Colonic mucosa (tissue), 4 donors: ENCODE measurements around the gene CCDC27. TPM values are rescaled to one million over a fixed set of nuclear protein-coding genes. Genes with fewer than 3 reads are reported as not detected.

Experiments
- DNase-seq: peaks from one replicate; pipeline ENCODE4 v3.0.0-alpha.2; 2020
- H3K27ac ChIP-seq: fragments of 200-600 bp; one replicate; pipeline ENCODE4 v1.8.0; 2021
- H3K27me3 ChIP-seq: fragments of 200-600 bp; one replicate; pipeline ENCODE4 v1.8.0; 2021
- H3K36me3 ChIP-seq: fragments of 200-600 bp; one replicate; pipeline ENCODE4 v1.8.0; 2021
- H3K4me1 ChIP-seq: fragments of 200-600 bp; one replicate; pipeline ENCODE4 v1.8.0; 2021; ENCODE audit warnings: mild to moderate bottlenecking
- H3K4me3 ChIP-seq: fragments of 200-600 bp; one replicate; pipeline ENCODE4 v1.8.0; 2021
- H3K9ac ChIP-seq, 2 donors: one replicate each; pipeline ENCODE4 v1.7.0; 2013; ENCODE audit warnings: control low read depth in 2 of 2, low read depth in 2 of 2, low read length in 2 of 2
- H3K9me3 ChIP-seq: fragments of 200-600 bp; one replicate; pipeline ENCODE4 v1.8.0; 2021
- intact Hi-C: fragments of 100-400 bp; cut with DNase I; formaldehyde crosslinking; loops from one replicate; pipeline ENCODE4 v1.14.1; 2022
- total RNA-seq, 2 donors: library from RNA; stranded (reverse); fragmentation: NEBNext Ultra II Directional in 1 of 2; extraction: Animal tissue kit (Norgen Biotek cat#: 25700) in 1 of 2; gene quantifications; one replicate each; pipeline ENCODE4 v1.2.1, GENCODE V29; 2021
- TF ChIP-seq, protein P1 (sequence below): fragments of 200-600 bp; IDR thresholded peaks from one replicate; pipeline ENCODE4 v1.8.0; 2022; ENCODE audit warnings: antibody characterized with exemption, mild to moderate bottlenecking
- donor health status: healthy.
- donor health status: DM: no; HTN: no; CAD: no.
- donor health status: DM: no; HTN: no; CAD: no.

CCDC27 gene
- total RNA-seq, 2 donors from 2014 or later = not detected

DNA sequence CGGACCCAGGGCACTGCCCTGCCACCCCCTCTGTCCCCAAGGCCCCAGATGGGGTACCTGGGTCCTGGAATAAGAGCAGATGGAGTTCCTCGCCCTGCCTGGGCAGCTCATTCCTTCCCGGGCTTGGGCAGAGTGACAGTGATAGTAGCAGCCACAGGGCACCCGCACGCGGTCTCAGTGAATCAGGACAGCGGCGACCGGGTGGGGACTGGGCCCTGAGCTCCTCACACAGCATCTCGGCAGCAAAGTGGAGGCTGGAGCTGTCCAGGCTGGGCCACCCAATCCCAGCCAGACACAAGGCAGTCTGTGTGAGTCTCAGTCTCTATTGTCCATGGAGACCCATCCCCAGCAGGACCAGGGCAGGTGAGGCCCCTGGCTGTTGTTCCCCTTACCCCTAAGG is 37.4 kb upstream of the CCDC27 start:
- intact Hi-C loops = no loop called here
- Histone ChIP-seq H3K36me3 (no peaks in the 10 kb centered on the region), H3K9me3 (no peaks in the 10 kb centered on the region), H3K4me1 (no peaks in the 10 kb centered on the region), H3K27ac (no peak overlapping the region), H3K4me3 (no peak overlapping the region), H3K9ac (no peak overlapping the region), H3K27me3 (no peaks in the 10 kb centered on the region)
- TF ChIP-seq, protein P1, sequence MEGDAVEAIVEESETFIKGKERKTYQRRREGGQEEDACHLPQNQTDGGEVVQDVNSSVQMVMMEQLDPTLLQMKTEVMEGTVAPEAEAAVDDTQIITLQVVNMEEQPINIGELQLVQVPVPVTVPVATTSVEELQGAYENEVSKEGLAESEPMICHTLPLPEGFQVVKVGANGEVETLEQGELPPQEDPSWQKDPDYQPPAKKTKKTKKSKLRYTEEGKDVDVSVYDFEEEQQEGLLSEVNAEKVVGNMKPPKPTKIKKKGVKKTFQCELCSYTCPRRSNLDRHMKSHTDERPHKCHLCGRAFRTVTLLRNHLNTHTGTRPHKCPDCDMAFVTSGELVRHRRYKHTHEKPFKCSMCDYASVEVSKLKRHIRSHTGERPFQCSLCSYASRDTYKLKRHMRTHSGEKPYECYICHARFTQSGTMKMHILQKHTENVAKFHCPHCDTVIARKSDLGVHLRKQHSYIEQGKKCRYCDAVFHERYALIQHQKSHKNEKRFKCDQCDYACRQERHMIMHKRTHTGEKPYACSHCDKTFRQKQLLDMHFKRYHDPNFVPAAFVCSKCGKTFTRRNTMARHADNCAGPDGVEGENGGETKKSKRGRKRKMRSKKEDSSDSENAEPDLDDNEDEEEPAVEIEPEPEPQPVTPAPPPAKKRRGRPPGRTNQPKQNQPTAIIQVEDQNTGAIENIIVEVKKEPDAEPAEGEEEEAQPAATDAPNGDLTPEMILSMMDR = no peak
- DNase-seq = no peak

DNA sequence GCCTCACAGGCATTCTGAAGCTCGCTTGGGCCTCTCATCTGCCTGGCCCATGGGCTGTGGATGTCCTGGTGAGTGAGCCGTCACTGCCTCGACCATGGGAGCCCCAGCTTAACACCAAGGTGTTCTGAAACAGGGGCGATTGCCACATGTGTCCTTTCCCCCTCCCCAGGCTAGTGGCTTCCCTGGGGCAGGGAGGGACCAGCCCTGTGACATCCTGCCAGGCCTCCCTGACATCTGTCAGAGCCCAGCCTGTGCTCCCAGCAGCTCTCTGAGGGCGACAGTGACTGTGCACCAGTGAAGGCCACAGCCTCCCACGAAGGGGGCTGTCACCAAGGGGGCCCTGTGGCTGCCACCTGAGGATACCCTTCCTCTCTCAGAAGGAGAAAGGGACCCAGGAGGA is 35.9 kb upstream of the CCDC27 start:
- Histone ChIP-seq H3K27me3 (no peaks in the 10 kb centered on the region), H3K9me3 (no peaks in the 10 kb centered on the region), H3K4me3 (no peak overlapping the region), H3K9ac (no peak overlapping the region), H3K4me1 (no peaks in the 10 kb centered on the region), H3K27ac (no peak overlapping the region), H3K36me3 (no peaks in the 10 kb centered on the region)
- no peak for DNase-seq
- intact Hi-C loops = no loop called here
- TF ChIP-seq, protein P1 = no peak

DNA sequence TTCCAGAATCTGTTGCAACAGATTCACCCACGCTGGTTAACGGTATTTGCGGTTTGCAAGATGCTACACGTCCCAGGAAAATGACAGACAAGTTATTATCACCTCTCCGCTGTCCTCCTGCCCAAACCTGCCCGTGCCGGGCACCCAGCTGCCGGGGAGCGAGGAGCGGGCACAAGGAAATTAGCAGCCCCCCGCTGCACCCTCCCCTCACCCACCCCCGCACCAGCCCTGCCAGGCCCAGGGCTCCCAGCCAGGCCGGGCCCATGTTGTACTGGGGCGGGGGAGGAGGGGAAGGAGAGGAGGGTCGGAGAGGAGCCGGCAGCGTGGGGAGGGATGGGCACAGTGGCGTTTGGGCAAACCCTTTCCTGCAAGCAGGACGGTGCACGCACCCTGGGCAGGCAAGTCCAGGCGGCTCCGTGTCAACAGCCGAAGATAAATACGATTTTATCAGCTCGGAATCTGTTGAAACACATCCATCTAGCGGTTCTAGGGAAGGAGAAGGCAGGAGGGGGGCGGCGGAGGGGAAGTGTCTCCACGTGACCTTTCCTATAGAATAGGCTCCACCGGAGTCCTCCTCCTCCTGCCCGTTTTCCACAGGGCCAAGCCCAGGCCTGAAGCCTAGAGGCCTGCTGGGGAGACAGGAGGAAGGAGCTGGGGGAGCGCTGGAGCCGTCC is 35.1 kb upstream of the CCDC27 start:
- H3K36me3 ChIP-seq = no peaks in the 10 kb centered on the region
- no peak overlapping the region for H3K27ac ChIP-seq
- no peaks in the 10 kb centered on the region for H3K9me3 ChIP-seq
- DNase-seq = no peak
- no peaks in the 10 kb centered on the region for H3K4me1 ChIP-seq
- no peaks in the 10 kb centered on the region for H3K27me3 ChIP-seq
- no peak overlapping the region for H3K9ac ChIP-seq
- TF ChIP-seq, protein P1 = no peak
- intact Hi-C loops = no loop called here
- H3K4me3 ChIP-seq = no peak overlapping the region

DNA sequence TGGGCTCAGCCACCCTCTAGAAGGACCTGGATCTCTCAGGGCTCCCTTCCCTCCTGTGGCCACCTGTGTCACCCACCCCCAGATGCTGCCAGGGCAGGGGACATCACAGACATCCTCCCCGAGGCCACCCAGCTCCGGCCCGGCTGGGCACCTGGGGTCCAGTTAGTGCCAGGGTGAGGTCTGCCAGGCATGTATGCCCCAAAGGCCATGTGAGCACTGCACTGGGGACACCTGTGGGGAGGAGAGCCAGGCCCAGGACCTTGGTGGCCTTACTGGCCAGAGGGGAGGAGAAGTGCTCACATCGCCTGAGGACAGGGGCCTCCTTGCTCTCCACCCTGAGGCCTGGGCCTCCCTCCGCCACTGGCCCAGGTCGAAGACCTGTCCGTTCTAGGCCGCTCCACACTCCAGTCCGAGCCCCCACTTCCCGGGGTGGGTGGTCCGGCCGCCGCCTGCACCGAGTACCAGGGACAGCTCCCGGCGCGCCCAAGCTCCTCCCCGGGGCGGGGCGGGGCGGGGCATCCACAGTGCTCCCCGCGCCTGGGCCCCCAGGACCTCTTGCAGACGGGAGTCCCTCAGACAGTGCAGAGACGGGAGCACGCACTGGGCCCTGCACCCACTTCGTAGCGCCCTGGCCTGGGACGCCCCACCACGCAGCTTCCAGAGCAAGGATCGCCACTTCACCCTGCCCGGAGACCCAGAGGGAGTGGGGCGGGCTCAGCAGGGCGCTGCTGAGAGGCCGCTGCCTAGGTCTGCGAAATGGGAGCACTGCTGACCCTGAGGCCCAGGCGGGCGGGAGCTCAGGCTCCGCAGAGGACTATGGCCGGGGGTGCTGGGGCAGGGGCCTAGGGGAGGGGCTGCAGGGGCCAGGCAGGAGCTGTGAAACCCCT is 34.3 kb upstream of the CCDC27 start:
- Histone ChIP-seq H3K4me1 (no peaks in the 10 kb centered on the region), H3K9ac (no peak overlapping the region), H3K4me3 (no peak overlapping the region), H3K27me3 (no peaks in the 10 kb centered on the region), H3K36me3 (no peaks in the 10 kb centered on the region), H3K9me3 (no peaks in the 10 kb centered on the region), H3K27ac (no peak overlapping the region)
- intact Hi-C loops = no loop called here
- TF ChIP-seq, protein P1 = no peak
- DNase-seq = no peak

DNA sequence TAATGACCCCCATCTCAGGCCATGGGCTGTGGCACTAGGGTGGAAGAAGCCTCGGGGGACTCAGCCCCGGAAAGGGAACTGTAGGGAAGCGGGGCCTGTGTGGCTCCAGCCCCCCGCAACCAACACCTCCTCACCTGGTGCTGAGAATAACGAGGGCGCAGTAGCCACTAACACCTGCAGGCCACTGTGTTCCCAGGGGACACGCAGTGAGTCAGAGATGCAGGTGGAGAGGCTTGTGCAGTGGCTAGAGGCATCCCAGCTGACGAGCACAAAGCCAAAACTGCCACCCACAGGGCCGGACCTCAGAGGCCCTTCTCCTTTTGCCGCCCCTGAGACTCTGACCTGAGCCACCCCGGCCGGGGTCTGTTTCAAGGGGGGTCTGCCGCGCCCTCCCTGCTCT is 33.5 kb upstream of the CCDC27 start:
- TF ChIP-seq, protein P1 = no peak
- intact Hi-C loops = no loop called here
- Histone ChIP-seq H3K4me3 (no peak overlapping the region), H3K9me3 (no peaks in the 10 kb centered on the region), H3K9ac (no peak overlapping the region), H3K27me3 (no peaks in the 10 kb centered on the region), H3K4me1 (no peaks in the 10 kb centered on the region), H3K36me3 (no peaks in the 10 kb centered on the region), H3K27ac (no peak overlapping the region)
- DNase-seq = no peak
